ENCODE results near the gene NDUFA8.
A peak's percentile ranks its signal among the peaks of the same experiment; 100 is the strongest.

The NDUFA8 gene

GRCh38 chr9:122103985-122104384 is 55.6 kb downstream of the NDUFA8 start:
- FAIRE-seq = no peak
- DNase-seq (ENCODE audit: insufficient read length, low spot score) = no peak

GRCh38 chr9:122102156-122102555 is 57.4 kb downstream of the NDUFA8 start:
- FAIRE-seq = no peak
- no peak for DNase-seq (ENCODE audit: insufficient read length, low spot score)

- FAIRE-seq = no peak
- DNase-seq (ENCODE audit: insufficient read length, low spot score) = no peak
Measured at GRCh38 chr9:122100756-122101155, 58.8 kb downstream of the NDUFA8 start.

GRCh38 chr9:122099271-122099869 is 60.2 kb downstream of the NDUFA8 start:
- peak; percentile 52 for DNase-seq (ENCODE audit: insufficient read length, low spot score)
- no peak for FAIRE-seq

- no peak for DNase-seq (ENCODE audit: insufficient read length, low spot score)
- FAIRE-seq = no peak
Measured at GRCh38 chr9:122097679-122098315, 61.8 kb downstream of the NDUFA8 start.

- no peak for DNase-seq (ENCODE audit: insufficient read length, low spot score)
- no peak for FAIRE-seq
Measured at GRCh38 chr9:122096620-122097415, 62.8 kb downstream of the NDUFA8 start.

GRCh38 chr9:122095010-122095767 is 64.4 kb downstream of the NDUFA8 start:
- FAIRE-seq (no peak), DNase-seq (ENCODE audit: insufficient read length, low spot score) (peak; percentile 40)
